Central memory CD8-positive, alpha-beta T cell (primary cell): ENCODE measurements around the gene VASN.
A peak's percentile ranks its signal among the peaks of the same experiment; 100 is the strongest.
"Not testable (repeated sequence)": the region's sequence is repeated elsewhere in the genome, so short reads cannot be mapped to it uniquely, and the experiment has no call there.

ENCODE experiments used
- ATAC-seq: fragments of 150-1000 bp; cut with Tn5 transposase; replicated peaks from 2 replicates; pipeline ENCODE4 v1.10.0; 2022; ENCODE audit warnings: mild to moderate bottlenecking, moderate FRiP score, moderate number of reproducible peaks; ENCODE audit not compliant: poor library complexity, severe bottlenecking; ENCODE audit errors: extremely low read depth
- DNase-seq, 2 donors: peaks; one replicate each; pipeline ENCODE4 v3.0.0; 2021; ENCODE audit warnings: low spot score in 2 of 2
- H3K27ac Mint-ChIP-seq: one replicate; pipeline ENCODE4 v1.8.0; 2022; ENCODE audit warnings: low read depth, mild to moderate bottlenecking, moderate library complexity, mixed read lengths
- H3K27me3 Mint-ChIP-seq: one replicate; pipeline ENCODE4 v1.8.0; 2022; ENCODE audit warnings: mixed read lengths
- H3K36me3 Mint-ChIP-seq: one replicate; pipeline ENCODE4 v1.8.0; 2022; ENCODE audit warnings: mild to moderate bottlenecking, moderate library complexity, mixed read lengths; ENCODE audit not compliant: insufficient read depth
- H3K4me1 Mint-ChIP-seq: one replicate; pipeline ENCODE4 v1.8.0; 2022; ENCODE audit warnings: mixed read lengths
- H3K4me3 Mint-ChIP-seq: one replicate; pipeline ENCODE4 v1.8.0; 2022; ENCODE audit warnings: mild to moderate bottlenecking, moderate library complexity, mixed read lengths
- H3K9me3 Mint-ChIP-seq: one replicate; pipeline ENCODE4 v1.8.0; 2022; ENCODE audit warnings: mixed read lengths

Gene VASN

GRCh38 chr16:4390266-4391260 is 18.9 kb downstream of the VASN start:
- no peaks in the 10 kb centered on the region for H3K9me3 Mint-ChIP-seq
- H3K4me1 Mint-ChIP-seq, result peaks cover 11% of the 10 kb centered on the region
- no peak for DNase-seq
- H3K27ac Mint-ChIP-seq, result peak overlapping the region; percentile 62
- ATAC-seq, result no peak
- H3K27me3 Mint-ChIP-seq, result no peaks in the 10 kb centered on the region
- no peak overlapping the region for H3K4me3 Mint-ChIP-seq
- H3K36me3 Mint-ChIP-seq, result peaks cover 82% of the 10 kb centered on the region

DNA sequence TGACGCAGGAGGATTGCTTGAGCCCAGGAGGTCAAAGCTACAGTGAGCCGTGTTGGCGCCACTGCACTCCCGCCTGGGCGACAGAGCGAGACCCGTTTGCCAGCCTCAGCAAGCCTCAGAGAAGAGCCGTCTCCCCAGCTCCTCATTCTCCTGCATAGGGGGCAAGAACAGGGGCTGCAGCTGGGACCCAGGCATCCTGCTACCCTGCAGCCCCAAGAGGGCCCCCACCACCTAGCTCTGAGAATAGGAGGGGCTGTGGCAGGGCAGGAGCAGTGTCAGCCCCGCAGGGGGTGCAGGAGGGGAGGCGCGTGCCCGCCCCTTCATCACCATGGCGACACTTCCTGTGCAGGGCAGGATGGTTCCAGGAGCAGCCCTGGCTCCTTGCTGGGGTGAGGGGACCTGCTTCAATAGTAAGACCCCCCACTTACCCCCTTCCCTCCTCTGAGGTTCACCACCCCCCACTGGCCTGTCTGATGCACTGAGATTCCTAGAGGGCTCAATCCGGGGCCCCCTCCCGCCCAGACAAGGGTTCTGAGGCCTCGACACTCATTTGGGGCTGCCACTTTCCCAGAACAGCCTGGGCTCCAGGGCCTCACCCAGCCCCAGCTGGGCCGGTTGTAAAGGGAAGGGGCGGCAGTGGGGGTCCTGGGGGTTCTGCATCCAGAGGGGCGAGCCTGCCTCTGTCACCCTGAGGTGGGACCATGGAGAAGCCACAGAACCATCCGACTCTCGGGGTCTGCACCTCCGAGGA is 20.2 kb downstream of the VASN start:
- peak overlapping the region; percentile 2 for H3K4me3 Mint-ChIP-seq

GRCh38 chr16:4392382-4393239 is 21.0 kb downstream of the VASN start:
- ATAC-seq (no peak), DNase-seq (no peak)
- no peak overlapping the region for H3K4me3 Mint-ChIP-seq
- no peaks in the 10 kb centered on the region for H3K9me3 Mint-ChIP-seq
- peak overlapping the region; percentile 25 for H3K27ac Mint-ChIP-seq
- no peaks in the 10 kb centered on the region for H3K27me3 Mint-ChIP-seq
- peaks cover 84% of the 10 kb centered on the region for H3K36me3 Mint-ChIP-seq
- H3K4me1 Mint-ChIP-seq, result peaks cover 15% of the 10 kb centered on the region

More for the DNA sequence above, 20.2 kb downstream of the VASN start:
- H3K36me3 Mint-ChIP-seq, result peaks cover 84% of the 10 kb centered on the region
- no peaks in the 10 kb centered on the region for H3K9me3 Mint-ChIP-seq
- H3K4me1 Mint-ChIP-seq, result peaks cover 15% of the 10 kb centered on the region
- DNase-seq, result no peak
- peak overlapping the region; percentile 62 for H3K27ac Mint-ChIP-seq
- no peak for ATAC-seq
- H3K27me3 Mint-ChIP-seq, result no peaks in the 10 kb centered on the region

DNA sequence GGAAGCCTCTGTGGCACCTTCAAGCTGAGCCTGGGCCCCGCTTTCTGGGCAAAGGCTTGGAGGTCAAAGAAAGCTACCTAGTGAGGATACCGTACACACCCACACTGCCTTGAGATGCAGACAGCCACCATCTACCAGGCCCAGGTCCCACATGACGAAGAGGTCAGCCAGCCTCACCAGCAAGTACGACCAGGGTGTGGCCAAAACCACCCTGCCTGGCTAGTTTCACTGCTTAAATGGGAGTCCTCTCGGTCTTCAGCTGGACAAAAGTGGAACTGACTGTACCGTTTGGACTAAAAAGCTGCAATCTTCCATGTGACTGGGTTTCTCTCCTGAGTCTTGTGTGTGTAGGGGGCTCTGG is 21.6 kb downstream of the VASN start:
- H3K4me3 Mint-ChIP-seq, result no peak overlapping the region
- H3K36me3 Mint-ChIP-seq, result peaks cover 88% of the 10 kb centered on the region
- H3K27me3 Mint-ChIP-seq, result no peaks in the 10 kb centered on the region
- no peaks in the 10 kb centered on the region for H3K9me3 Mint-ChIP-seq
- H3K4me1 Mint-ChIP-seq, result peaks cover 15% of the 10 kb centered on the region
- H3K27ac Mint-ChIP-seq, result peak overlapping the region; percentile 25
- no peak for ATAC-seq
- no peak for DNase-seq

DNA sequence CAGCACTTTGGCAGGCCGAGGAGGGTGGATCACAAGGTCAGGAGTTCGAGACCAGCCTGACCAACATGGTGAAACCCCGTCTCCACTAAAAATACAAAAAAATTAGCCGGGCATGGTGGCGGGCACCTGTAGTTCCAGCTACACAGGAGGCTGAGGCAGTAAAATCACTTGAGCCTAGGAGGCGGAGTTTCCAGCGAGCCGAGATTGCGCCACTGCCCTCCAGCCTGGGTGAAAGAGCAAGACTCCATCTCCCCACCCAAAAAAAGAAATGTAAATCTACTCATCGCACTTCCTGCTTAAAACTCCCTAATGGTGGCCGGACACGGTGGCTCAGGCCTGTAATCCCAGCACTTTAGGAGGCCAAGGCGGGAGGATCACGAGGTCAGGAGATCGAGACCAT is 22.2 kb downstream of the VASN start:
- H3K4me3 Mint-ChIP-seq, H3K27ac Mint-ChIP-seq, H3K9me3 Mint-ChIP-seq, DNase-seq, H3K27me3 Mint-ChIP-seq, ATAC-seq: not testable (repeated sequence)
- Mint-ChIP-seq H3K4me1 (peaks cover 15% of the 10 kb centered on the region), H3K36me3 (peaks cover 89% of the 10 kb centered on the region)

- peaks cover 21% of the 10 kb centered on the region for H3K4me1 Mint-ChIP-seq
- no peaks in the 10 kb centered on the region for H3K9me3 Mint-ChIP-seq
- ATAC-seq (no peak), DNase-seq (no peak)
- H3K27ac Mint-ChIP-seq, result peak overlapping the region; percentile 46
- no peaks in the 10 kb centered on the region for H3K27me3 Mint-ChIP-seq
- H3K36me3 Mint-ChIP-seq, result peaks cover 92% of the 10 kb centered on the region
- H3K4me3 Mint-ChIP-seq, result peak overlapping the region; percentile 27
These were observed 23.5 kb downstream of the VASN start for GRCh38 chr16:4395055-4395726.

- Mint-ChIP-seq H3K4me1 (peaks cover 31% of the 10 kb centered on the region), H3K36me3 (peaks cover 97% of the 10 kb centered on the region), H3K27ac (peak overlapping the region; percentile 81), H3K9me3 (no peaks in the 10 kb centered on the region), H3K27me3 (no peaks in the 10 kb centered on the region), H3K4me3 (peak overlapping the region; percentile 11)
- no peak for DNase-seq
- ATAC-seq, result no peak
These were observed 27.5 kb downstream of the VASN start for GRCh38 chr16:4399001-4399730.

GRCh38 chr16:4401094-4401501 is 29.4 kb downstream of the VASN start:
- Mint-ChIP-seq H3K27me3 (no peaks in the 10 kb centered on the region), H3K4me1 (peaks cover 38% of the 10 kb centered on the region), H3K27ac (peak overlapping the region; percentile 81), H3K4me3 (peak overlapping the region; percentile 26), H3K36me3 (peaks cover 97% of the 10 kb centered on the region), H3K9me3 (no peaks in the 10 kb centered on the region)
- ATAC-seq (no peak), DNase-seq (no peak)

- peaks cover 97% of the 10 kb centered on the region for H3K36me3 Mint-ChIP-seq
- peaks cover 38% of the 10 kb centered on the region for H3K4me1 Mint-ChIP-seq
These were observed 29.9 kb downstream of the VASN start for GRCh38 chr16:4401510-4401909.

GRCh38 chr16:4402439-4403132 is 30.9 kb downstream of the VASN start:
- no peaks in the 10 kb centered on the region for H3K27me3 Mint-ChIP-seq
- peak in 1 of 2 donors; percentile 50 for DNase-seq

More at GRCh38 chr16:4401510-4401909, 29.9 kb downstream of the VASN start:
- H3K4me3 Mint-ChIP-seq, result peak overlapping the region; percentile 26
- no peak for ATAC-seq
- peak overlapping the region; percentile 81 for H3K27ac Mint-ChIP-seq
- H3K27me3 Mint-ChIP-seq, result no peaks in the 10 kb centered on the region
- H3K9me3 Mint-ChIP-seq, result no peaks in the 10 kb centered on the region
- no peak for DNase-seq

More at GRCh38 chr16:4402439-4403132, 30.9 kb downstream of the VASN start:
- peaks cover 98% of the 10 kb centered on the region for H3K36me3 Mint-ChIP-seq
- peak overlapping the region; percentile 26 for H3K4me3 Mint-ChIP-seq
- H3K27ac Mint-ChIP-seq, result peak overlapping the region; percentile 81
- no peaks in the 10 kb centered on the region for H3K9me3 Mint-ChIP-seq
- ATAC-seq, result peak; percentile 22
- peaks cover 38% of the 10 kb centered on the region for H3K4me1 Mint-ChIP-seq
